Colonic mucosa (tissue), 4 donors: ENCODE data around the gene CFAP73. TPM values are rescaled to one million over a fixed set of nuclear protein-coding genes. Genes with fewer than 3 reads are reported as not detected.

Source experiments
- DNase-seq: peaks from one replicate; pipeline ENCODE4 v3.0.0-alpha.2; 2020
- H3K27ac ChIP-seq: fragments of 200-600 bp; one replicate; pipeline ENCODE4 v1.8.0; 2021
- H3K27me3 ChIP-seq: fragments of 200-600 bp; one replicate; pipeline ENCODE4 v1.8.0; 2021
- H3K36me3 ChIP-seq: fragments of 200-600 bp; one replicate; pipeline ENCODE4 v1.8.0; 2021
- H3K4me1 ChIP-seq: fragments of 200-600 bp; one replicate; pipeline ENCODE4 v1.8.0; 2021; ENCODE audit warnings: mild to moderate bottlenecking
- H3K4me3 ChIP-seq: fragments of 200-600 bp; one replicate; pipeline ENCODE4 v1.8.0; 2021
- H3K9ac ChIP-seq, 2 donors: one replicate each; pipeline ENCODE4 v1.7.0; 2013; ENCODE audit warnings: control low read depth in 2 of 2, low read depth in 2 of 2, low read length in 2 of 2
- H3K9me3 ChIP-seq: fragments of 200-600 bp; one replicate; pipeline ENCODE4 v1.8.0; 2021
- CTCF ChIP-seq: fragments of 200-600 bp; IDR thresholded peaks from one replicate; pipeline ENCODE4 v1.8.0; 2022; ENCODE audit warnings: antibody characterized with exemption, mild to moderate bottlenecking
- intact Hi-C: fragments of 100-400 bp; cut with DNase I; formaldehyde crosslinking; loops from one replicate; pipeline ENCODE4 v1.14.1; 2022
- total RNA-seq, 2 donors: library from RNA; stranded (reverse); fragmentation: NEBNext Ultra II Directional in 1 of 2; extraction: Animal tissue kit (Norgen Biotek cat#: 25700) in 1 of 2; gene quantifications; one replicate each; pipeline ENCODE4 v1.2.1, GENCODE V29; 2021
- donor health status: healthy.
- donor health status: DM: no; HTN: no; CAD: no.
- donor health status: DM: no; HTN: no; CAD: no.

The CFAP73 gene
- total RNA-seq, 2 donors from 2014 or later = 0.20 TPM; not detected in 1

GRCh38 chr12:113164014-113164413 is 14.5 kb downstream of the CFAP73 start:
- no peak for DNase-seq
- H3K4me3 ChIP-seq = no peak overlapping the region
- H3K4me1 ChIP-seq = no peaks in the 10 kb centered on the region
- H3K9ac ChIP-seq = no peak overlapping the region
- no peak overlapping the region for H3K27ac ChIP-seq
- intact Hi-C loops = no loop called here
- H3K9me3 ChIP-seq = no peaks in the 10 kb centered on the region
- H3K36me3 ChIP-seq = peaks cover 17% of the 10 kb centered on the region
- no peaks in the 10 kb centered on the region for H3K27me3 ChIP-seq
- no peak for TF ChIP-seq CTCF

- intact Hi-C loops = no loop called here
- no peak overlapping the region for H3K27ac ChIP-seq
- H3K36me3 ChIP-seq = peaks cover 17% of the 10 kb centered on the region
- H3K27me3 ChIP-seq = no peaks in the 10 kb centered on the region
- H3K4me1 ChIP-seq = no peaks in the 10 kb centered on the region
- TF ChIP-seq CTCF = no peak
- no peak for DNase-seq
- H3K9ac ChIP-seq = no peak overlapping the region
- no peak overlapping the region for H3K4me3 ChIP-seq
- H3K9me3 ChIP-seq = no peaks in the 10 kb centered on the region
Measured at GRCh38 chr12:113165521-113166450, 16.3 kb downstream of the CFAP73 start.

GRCh38 chr12:113167868-113168267 is 18.3 kb downstream of the CFAP73 start:
- no peak for DNase-seq
- H3K36me3 ChIP-seq = peaks cover 24% of the 10 kb centered on the region

GRCh38 chr12:113169697-113170096 is 20.2 kb downstream of the CFAP73 start:
- intact Hi-C loops = no loop called here

More at GRCh38 chr12:113167868-113168267, 18.3 kb downstream of the CFAP73 start:
- Histone ChIP-seq H3K9me3 (no peaks in the 10 kb centered on the region), H3K4me1 (no peaks in the 10 kb centered on the region), H3K27ac (no peak overlapping the region), H3K27me3 (no peaks in the 10 kb centered on the region), H3K4me3 (no peak overlapping the region), H3K9ac (no peak overlapping the region)
- intact Hi-C loops = no loop called here
- no peak for TF ChIP-seq CTCF

GRCh38 chr12:113170457-113170856 is 20.9 kb downstream of the CFAP73 start:
- no peak overlapping the region for H3K4me3 ChIP-seq
- no peak for TF ChIP-seq CTCF
- H3K27me3 ChIP-seq = no peaks in the 10 kb centered on the region
- no peak overlapping the region for H3K9ac ChIP-seq
- H3K27ac ChIP-seq = no peak overlapping the region
- peaks cover 24% of the 10 kb centered on the region for H3K36me3 ChIP-seq
- intact Hi-C loops = no loop called here
- no peak for DNase-seq
- no peaks in the 10 kb centered on the region for H3K4me1 ChIP-seq
- no peaks in the 10 kb centered on the region for H3K9me3 ChIP-seq

More at GRCh38 chr12:113169697-113170096, 20.2 kb downstream of the CFAP73 start:
- H3K4me3 ChIP-seq = no peak overlapping the region
- H3K27me3 ChIP-seq = no peaks in the 10 kb centered on the region
- no peaks in the 10 kb centered on the region for H3K9me3 ChIP-seq
- peaks cover 24% of the 10 kb centered on the region for H3K36me3 ChIP-seq
- no peak for DNase-seq
- no peak overlapping the region for H3K27ac ChIP-seq
- no peak overlapping the region for H3K9ac ChIP-seq
- TF ChIP-seq CTCF = no peak
- no peaks in the 10 kb centered on the region for H3K4me1 ChIP-seq
